Type B pancreatic cell (in vitro differentiated cells): Measurements from ENCODE around the gene EME1. TPM values are rescaled to one million over a fixed set of nuclear protein-coding genes. Genes with fewer than 3 reads are reported as not detected.

ENCODE experiments used
- DNase-seq: peaks from one replicate; pipeline ENCODE4 v3.0.0; 2021; ENCODE audit warnings: mixed read lengths; ENCODE audit not compliant: unreplicated experiment; ENCODE audit errors: extremely low spot score
- H3K27ac Mint-ChIP-seq: 2 replicates; pipeline ENCODE4 v1.8.0; 2021; ENCODE audit warnings: mild to moderate bottlenecking, mixed read lengths
- H3K27me3 Mint-ChIP-seq: 2 replicates; pipeline ENCODE4 v1.8.0; 2021; ENCODE audit warnings: mixed read lengths
- H3K36me3 Mint-ChIP-seq: 2 replicates; pipeline ENCODE4 v1.8.0; 2021; ENCODE audit warnings: mixed read lengths
- H3K4me1 Mint-ChIP-seq: one replicate; pipeline ENCODE4 v1.8.0; 2021; ENCODE audit warnings: mixed read lengths; ENCODE audit not compliant: unreplicated experiment
- H3K4me3 Mint-ChIP-seq: 2 replicates; pipeline ENCODE4 v1.8.0; 2021; ENCODE audit warnings: mild to moderate bottlenecking, mixed read lengths
- H3K9me3 Mint-ChIP-seq: 2 replicates; pipeline ENCODE4 v1.8.0; 2021; ENCODE audit warnings: mixed read lengths
- total RNA-seq: library from RNA; stranded (reverse); gene quantifications from 2 replicates; pipeline ENCODE4 v1.2.1, GENCODE V29; 2021; ENCODE audit warnings: low replicate concordance
- TF ChIP-seq, protein P1 (sequence below): fragments of 200-600 bp; sonication (generic); conservative IDR thresholded peaks from 2 replicates; pipeline ENCODE4 v1.5.0; 2021; ENCODE audit warnings: antibody characterized with exemption, mild to moderate bottlenecking

The EME1 gene
- total RNA-seq, 1 donor from 2014 or later = 18.7 TPM

DNA sequence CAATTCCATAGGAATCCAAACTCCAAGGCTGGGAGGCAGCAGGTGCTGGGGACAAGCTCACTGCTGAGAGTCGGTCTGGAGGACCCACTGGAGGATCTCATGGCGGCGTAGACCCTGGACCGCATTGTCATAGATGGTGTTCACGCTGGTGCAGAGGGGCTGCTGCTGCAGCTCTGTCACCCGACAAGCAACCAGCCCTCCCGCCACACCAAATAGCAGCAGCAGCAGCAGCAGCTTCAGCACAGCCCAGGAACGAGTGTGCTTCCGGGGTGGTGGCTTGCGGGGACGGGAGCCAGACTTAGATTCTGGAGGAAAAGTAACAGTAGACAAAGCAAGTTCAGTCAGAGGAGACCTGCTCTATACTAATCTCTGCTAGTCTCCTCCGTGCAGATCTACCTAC is 9.9 kb downstream of the EME1 start:
- no peaks in the 10 kb centered on the region for H3K27me3 Mint-ChIP-seq
- no peak for DNase-seq
- peaks cover 22% of the 10 kb centered on the region for H3K36me3 Mint-ChIP-seq
- no peak overlapping the region for H3K4me3 Mint-ChIP-seq
- no peaks in the 10 kb centered on the region for H3K9me3 Mint-ChIP-seq
- H3K4me1 Mint-ChIP-seq = no peaks in the 10 kb centered on the region
- no peak overlapping the region for H3K27ac Mint-ChIP-seq
- TF ChIP-seq, protein P1, sequence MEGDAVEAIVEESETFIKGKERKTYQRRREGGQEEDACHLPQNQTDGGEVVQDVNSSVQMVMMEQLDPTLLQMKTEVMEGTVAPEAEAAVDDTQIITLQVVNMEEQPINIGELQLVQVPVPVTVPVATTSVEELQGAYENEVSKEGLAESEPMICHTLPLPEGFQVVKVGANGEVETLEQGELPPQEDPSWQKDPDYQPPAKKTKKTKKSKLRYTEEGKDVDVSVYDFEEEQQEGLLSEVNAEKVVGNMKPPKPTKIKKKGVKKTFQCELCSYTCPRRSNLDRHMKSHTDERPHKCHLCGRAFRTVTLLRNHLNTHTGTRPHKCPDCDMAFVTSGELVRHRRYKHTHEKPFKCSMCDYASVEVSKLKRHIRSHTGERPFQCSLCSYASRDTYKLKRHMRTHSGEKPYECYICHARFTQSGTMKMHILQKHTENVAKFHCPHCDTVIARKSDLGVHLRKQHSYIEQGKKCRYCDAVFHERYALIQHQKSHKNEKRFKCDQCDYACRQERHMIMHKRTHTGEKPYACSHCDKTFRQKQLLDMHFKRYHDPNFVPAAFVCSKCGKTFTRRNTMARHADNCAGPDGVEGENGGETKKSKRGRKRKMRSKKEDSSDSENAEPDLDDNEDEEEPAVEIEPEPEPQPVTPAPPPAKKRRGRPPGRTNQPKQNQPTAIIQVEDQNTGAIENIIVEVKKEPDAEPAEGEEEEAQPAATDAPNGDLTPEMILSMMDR = no peak

DNA sequence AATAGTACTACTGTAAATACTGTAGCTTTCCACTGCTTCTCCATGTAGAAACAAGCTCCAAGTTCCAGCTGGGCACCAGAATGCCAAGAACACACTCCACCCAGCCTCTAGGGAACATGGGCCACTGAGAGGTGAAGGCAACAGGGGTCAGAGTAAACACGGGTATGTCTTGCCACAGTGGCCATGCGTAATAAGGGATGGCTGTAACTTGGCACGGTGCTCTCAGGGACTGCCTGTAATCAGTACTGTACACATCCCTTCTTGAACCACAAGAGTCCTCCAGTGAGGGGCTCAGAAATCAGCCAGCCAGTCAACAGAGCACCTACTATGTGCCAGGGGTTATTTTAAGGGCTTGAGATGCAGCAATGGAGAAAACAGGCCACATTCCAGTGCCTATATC is 13.5 kb downstream of the EME1 start:
- Mint-ChIP-seq H3K36me3 (peaks cover 27% of the 10 kb centered on the region), H3K27ac (no peak overlapping the region), H3K27me3 (no peaks in the 10 kb centered on the region), H3K4me3 (no peak overlapping the region), H3K4me1 (no peaks in the 10 kb centered on the region), H3K9me3 (no peaks in the 10 kb centered on the region)
- no peak for DNase-seq
- TF ChIP-seq, protein P1 = no peak

DNA sequence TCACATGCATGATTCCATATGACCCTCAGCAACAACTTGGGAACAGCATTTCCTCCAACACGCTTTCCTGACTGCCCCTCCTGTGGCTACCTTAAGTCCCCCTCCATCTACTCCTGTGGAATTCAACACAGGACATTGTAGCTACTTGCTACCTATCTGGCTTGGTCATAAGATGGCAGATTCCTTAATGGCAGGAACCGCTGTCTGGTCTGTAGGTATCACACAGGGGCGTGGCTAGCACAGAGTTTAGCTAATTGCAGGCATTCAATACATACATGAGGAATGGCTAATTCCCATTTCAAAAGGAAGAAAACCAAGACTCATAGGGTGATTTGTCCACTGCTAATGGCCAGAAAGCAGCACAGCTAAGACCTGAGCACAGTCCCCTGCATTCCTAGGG is 15.7 kb downstream of the EME1 start:
- Mint-ChIP-seq H3K4me3 (no peak overlapping the region), H3K4me1 (no peaks in the 10 kb centered on the region), H3K27me3 (no peaks in the 10 kb centered on the region), H3K27ac (no peak overlapping the region), H3K36me3 (peaks cover 27% of the 10 kb centered on the region), H3K9me3 (no peaks in the 10 kb centered on the region)
- no peak for DNase-seq
- TF ChIP-seq, protein P1 = no peak

DNA sequence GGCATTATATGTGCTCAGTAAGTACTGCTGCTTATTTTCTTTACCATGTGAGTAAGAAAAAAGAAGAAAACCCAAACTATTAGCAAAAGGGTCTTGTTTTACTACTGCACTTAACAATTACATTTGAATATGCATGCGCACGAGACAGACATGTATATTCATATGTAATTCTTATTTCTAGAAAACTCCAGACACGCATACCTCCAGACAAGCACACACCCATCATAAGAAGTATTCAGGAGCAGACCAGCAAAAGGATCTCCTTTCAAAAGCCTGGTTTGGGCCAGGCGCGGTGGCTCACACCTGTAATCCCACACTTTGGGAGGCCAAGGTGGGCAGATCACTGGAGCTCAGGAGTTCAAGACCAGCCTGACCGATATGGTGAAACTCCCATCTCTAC is 16.5 kb downstream of the EME1 start:
- no peaks in the 10 kb centered on the region for H3K9me3 Mint-ChIP-seq

DNA sequence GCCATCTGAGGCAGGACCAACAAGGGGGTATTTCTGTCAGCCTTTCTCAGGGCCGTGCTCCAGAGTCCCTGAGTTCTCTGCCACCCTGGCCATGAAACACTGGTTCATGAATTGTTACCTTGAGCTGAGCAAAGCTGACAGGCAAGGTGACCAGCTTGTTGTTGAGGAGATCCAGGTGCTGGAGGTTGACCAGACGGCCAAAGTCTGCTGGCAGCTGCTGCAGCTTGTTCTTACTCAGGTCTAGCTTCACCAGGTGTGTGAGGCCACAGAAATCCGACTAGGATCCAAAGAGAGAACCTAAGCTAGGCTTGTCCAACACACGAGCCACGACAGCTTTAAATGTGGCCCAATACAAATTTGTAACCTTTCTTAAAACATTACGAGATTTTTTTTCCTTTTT is 19.6 kb downstream of the EME1 start:
- Mint-ChIP-seq H3K9me3 (no peaks in the 10 kb centered on the region), H3K27me3 (no peaks in the 10 kb centered on the region), H3K36me3 (peaks cover 31% of the 10 kb centered on the region), H3K4me1 (peaks cover 17% of the 10 kb centered on the region), H3K27ac (no peak overlapping the region), H3K4me3 (no peak overlapping the region)
- TF ChIP-seq, protein P1 = no peak
- DNase-seq = no peak

More for the DNA sequence above, 16.5 kb downstream of the EME1 start:
- no peaks in the 10 kb centered on the region for H3K27me3 Mint-ChIP-seq
- TF ChIP-seq, protein P1 = no peak
- H3K4me1 Mint-ChIP-seq = no peaks in the 10 kb centered on the region
- no peak for DNase-seq
- H3K27ac Mint-ChIP-seq = no peak overlapping the region
- peaks cover 31% of the 10 kb centered on the region for H3K36me3 Mint-ChIP-seq
- H3K4me3 Mint-ChIP-seq = no peak overlapping the region

DNA sequence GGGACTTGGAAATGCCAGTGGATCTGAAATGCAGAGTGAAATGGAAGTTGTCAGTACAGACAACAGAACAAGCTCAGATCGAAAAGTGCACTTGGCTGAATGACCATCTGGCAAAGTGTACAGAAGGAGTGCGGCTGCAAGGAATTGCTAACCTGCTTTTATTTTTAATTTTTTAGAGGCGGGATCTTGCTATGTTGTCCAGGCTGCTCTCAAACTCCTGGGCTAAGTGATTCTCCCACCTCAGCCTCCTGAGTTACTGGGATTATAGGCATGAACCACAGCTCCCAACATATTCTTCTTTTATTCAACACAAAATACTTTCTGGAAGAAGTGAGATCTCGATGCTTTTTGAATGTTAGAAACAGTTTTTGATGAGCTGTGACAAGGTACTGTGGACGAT is 20.7 kb downstream of the EME1 start:
- DNase-seq = no peak
- no peaks in the 10 kb centered on the region for H3K27me3 Mint-ChIP-seq
- no peaks in the 10 kb centered on the region for H3K9me3 Mint-ChIP-seq
- peaks cover 24% of the 10 kb centered on the region for H3K36me3 Mint-ChIP-seq
- peaks cover 20% of the 10 kb centered on the region for H3K4me1 Mint-ChIP-seq
- H3K4me3 Mint-ChIP-seq = no peak overlapping the region
- TF ChIP-seq, protein P1 = no peak
- no peak overlapping the region for H3K27ac Mint-ChIP-seq
